Measurements from ENCODE around the gene MNAT1.

The MNAT1 gene

GRCh38 chr14:60862283-60862682, 127.7 kb downstream of the MNAT1 start:
- Histone ChIP-seq H3F3A (ENCODE audit: low read depth) (no peaks in the 10 kb centered on the region), H2AFZ (ENCODE audit: low read length) (no peak overlapping the region), H3K9me3 (ENCODE audit: insufficient read depth, low read depth, low read length) (peaks cover under 1% of the 10 kb centered on the region; the same call in 1 of the 2 replicates), H3K4me1 (ENCODE audit: insufficient read depth, low read length, poor library complexity, severe bottlenecking) (no peaks in the 10 kb centered on the region), H3K4me3 (ENCODE audit: low read length, poor library complexity, severe bottlenecking) (no peak overlapping the region), H3K9me2 (replicated peaks; ENCODE audit: low read depth, low read length) (no peaks in the 10 kb centered on the region), H3K36me3 (ENCODE audit: insufficient read depth, low read length) (no peaks in the 10 kb centered on the region), H4K20me1 (ENCODE audit: insufficient read depth, low read length, poor library complexity, severe bottlenecking) (no peaks in the 10 kb centered on the region), H3K27me3 (ENCODE audit: insufficient read depth, low read length, poor library complexity, severe bottlenecking) (no peaks in the 10 kb centered on the region), H3K4me2 (ENCODE audit: low read depth, low read length, poor library complexity, severe bottlenecking) (no peak overlapping the region), H3K79me2 (ENCODE audit: insufficient read depth, low read length) (no peaks in the 10 kb centered on the region), H3K9ac (ENCODE audit: low read depth, low read length, poor library complexity, severe bottlenecking) (no peak overlapping the region)
- no peak for TF ChIP-seq EZH2phosphoT487 (IDR thresholded peaks at IDR 0.05; ENCODE audit: borderline replicate concordance)
- no peak for TF ChIP-seq CTCF (conservative IDR thresholded peaks at IDR 0.05; ENCODE audit: low read length)

- no peaks in the 10 kb centered on the region for H3K79me2 ChIP-seq (ENCODE audit: insufficient read depth, low read length)
- H3K4me1 ChIP-seq (ENCODE audit: insufficient read depth, low read length, poor library complexity, severe bottlenecking) = peaks cover 5% of the 10 kb centered on the region
- no peak overlapping the region for H3K4me2 ChIP-seq (ENCODE audit: low read depth, low read length, poor library complexity, severe bottlenecking)
- no peaks in the 10 kb centered on the region for H3F3A ChIP-seq (ENCODE audit: low read depth)
- H3K9me3 ChIP-seq (ENCODE audit: insufficient read depth, low read depth, low read length) = no peaks in the 10 kb centered on the region
- H4K20me1 ChIP-seq (ENCODE audit: insufficient read depth, low read length, poor library complexity, severe bottlenecking) = no peaks in the 10 kb centered on the region
- no peaks in the 10 kb centered on the region for H3K9me2 ChIP-seq (replicated peaks; ENCODE audit: low read depth, low read length)
- H3K27me3 ChIP-seq (ENCODE audit: insufficient read depth, low read length, poor library complexity, severe bottlenecking) = no peaks in the 10 kb centered on the region
- H3K9ac ChIP-seq (ENCODE audit: low read depth, low read length, poor library complexity, severe bottlenecking) = no peak overlapping the region
- no peaks in the 10 kb centered on the region for H3K36me3 ChIP-seq (ENCODE audit: insufficient read depth, low read length)
- TF ChIP-seq CTCF (conservative IDR thresholded peaks at IDR 0.05; ENCODE audit: low read length) (no peak), EZH2phosphoT487 (IDR thresholded peaks at IDR 0.05; ENCODE audit: borderline replicate concordance) (no peak)
- H2AFZ ChIP-seq (ENCODE audit: low read length) = no peak overlapping the region
- no peak overlapping the region for H3K4me3 ChIP-seq (ENCODE audit: low read length, poor library complexity, severe bottlenecking)
Measured at GRCh38 chr14:60863249-60863648, 128.7 kb downstream of the MNAT1 start.

DNA sequence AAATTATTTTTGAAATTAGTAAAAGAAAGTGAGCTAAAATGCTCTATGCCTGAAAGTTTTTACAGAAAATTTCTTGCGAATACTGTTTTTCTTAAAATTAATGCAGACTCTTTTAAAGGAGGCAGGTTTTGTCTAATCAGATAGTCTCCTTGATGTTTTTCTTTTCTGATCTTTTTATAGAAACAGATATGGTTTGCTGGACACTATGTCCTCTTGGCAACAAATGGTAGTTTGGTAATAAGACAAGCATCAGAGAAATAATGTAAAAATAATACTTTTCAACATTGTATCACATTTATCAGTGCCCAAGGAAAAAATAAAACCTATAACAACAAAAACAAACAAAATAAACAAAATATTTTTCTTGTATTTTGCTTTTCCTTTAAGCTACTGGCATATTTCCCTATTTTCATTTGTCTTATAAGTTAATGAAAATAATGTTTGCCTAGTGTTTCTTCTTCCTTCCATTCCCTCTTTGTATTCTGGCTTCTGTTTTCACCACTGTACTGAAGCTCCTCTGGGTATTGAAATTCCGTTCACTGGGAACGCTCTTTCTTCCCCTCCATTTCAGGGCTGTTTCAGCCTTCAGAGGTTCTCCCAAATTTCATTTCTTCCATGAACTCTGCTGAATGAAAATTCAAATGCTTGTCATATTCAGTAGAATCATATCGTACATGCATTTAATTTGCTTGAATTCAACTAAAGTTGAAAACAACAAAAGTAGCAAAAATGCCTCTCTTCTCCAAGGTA, 131.0 kb downstream of the MNAT1 start:
- Histone ChIP-seq H3K79me2 (ENCODE audit: insufficient read depth, low read length) (no peaks in the 10 kb centered on the region), H3K27me3 (ENCODE audit: insufficient read depth, low read length, poor library complexity, severe bottlenecking) (no peaks in the 10 kb centered on the region), H2AFZ (ENCODE audit: low read length) (no peak overlapping the region), H3K9me3 (ENCODE audit: insufficient read depth, low read depth, low read length) (no peaks in the 10 kb centered on the region), H3K4me1 (ENCODE audit: insufficient read depth, low read length, poor library complexity, severe bottlenecking) (peaks cover 5% of the 10 kb centered on the region), H4K20me1 (ENCODE audit: insufficient read depth, low read length, poor library complexity, severe bottlenecking) (no peaks in the 10 kb centered on the region), H3K4me3 (ENCODE audit: low read length, poor library complexity, severe bottlenecking) (no peak overlapping the region), H3K9me2 (replicated peaks; ENCODE audit: low read depth, low read length) (no peaks in the 10 kb centered on the region), H3K36me3 (ENCODE audit: insufficient read depth, low read length) (no peaks in the 10 kb centered on the region), H3K4me2 (ENCODE audit: low read depth, low read length, poor library complexity, severe bottlenecking) (no peak overlapping the region), H3K9ac (ENCODE audit: low read depth, low read length, poor library complexity, severe bottlenecking) (no peak overlapping the region), H3F3A (ENCODE audit: low read depth) (no peaks in the 10 kb centered on the region)
- TF ChIP-seq CTCF (conservative IDR thresholded peaks at IDR 0.05; ENCODE audit: low read length) (no peak), EZH2phosphoT487 (IDR thresholded peaks at IDR 0.05; ENCODE audit: borderline replicate concordance) (no peak)
